GM18907 (cell line): ENCODE results near the gene HSBP1L1.
"Not testable (repeated sequence)": the region's sequence is repeated elsewhere in the genome, so short reads cannot be mapped to it uniquely, and the experiment has no call there.

Experiments used
- ATAC-seq: cut with Tn5 transposase; IDR thresholded peaks from one replicate; pipeline ENCODE4 v1.9.1; 2021; ENCODE audit warnings: mild to moderate bottlenecking, moderate library complexity; ENCODE audit not compliant: unreplicated experiment

HSBP1L1 gene

DNA sequence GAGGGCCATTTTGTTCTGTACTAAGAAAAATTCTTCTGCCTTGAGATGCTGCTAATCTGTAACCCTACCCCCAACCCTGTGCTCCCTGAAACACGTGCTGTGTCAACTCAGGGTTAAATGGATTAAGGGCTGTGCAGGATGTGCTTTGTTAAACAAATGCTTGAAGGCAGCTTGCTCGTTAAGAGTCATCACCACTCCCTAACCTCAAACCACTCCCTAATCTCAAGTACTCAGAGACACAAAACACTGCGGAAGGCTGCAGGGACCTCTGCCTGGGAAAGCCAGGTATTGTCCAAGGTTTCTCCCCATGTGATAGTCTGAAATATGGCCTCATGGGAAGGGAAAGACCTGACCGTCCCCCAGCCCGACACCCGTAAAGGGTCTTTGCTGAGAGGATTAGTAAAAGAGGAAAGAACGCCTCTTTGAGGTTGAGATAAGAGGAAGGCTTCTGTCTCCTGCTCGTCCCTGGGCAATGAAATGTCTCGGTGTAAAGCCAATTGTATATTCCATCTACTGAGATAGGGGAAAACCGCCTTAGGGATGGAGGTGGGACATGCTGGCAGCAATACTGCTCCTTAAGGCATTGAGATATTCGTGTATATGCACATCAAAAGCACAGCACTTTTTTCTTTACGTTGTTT lies 4.2 kb upstream of the HSBP1L1 start:
- ATAC-seq: not testable (repeated sequence)

DNA sequence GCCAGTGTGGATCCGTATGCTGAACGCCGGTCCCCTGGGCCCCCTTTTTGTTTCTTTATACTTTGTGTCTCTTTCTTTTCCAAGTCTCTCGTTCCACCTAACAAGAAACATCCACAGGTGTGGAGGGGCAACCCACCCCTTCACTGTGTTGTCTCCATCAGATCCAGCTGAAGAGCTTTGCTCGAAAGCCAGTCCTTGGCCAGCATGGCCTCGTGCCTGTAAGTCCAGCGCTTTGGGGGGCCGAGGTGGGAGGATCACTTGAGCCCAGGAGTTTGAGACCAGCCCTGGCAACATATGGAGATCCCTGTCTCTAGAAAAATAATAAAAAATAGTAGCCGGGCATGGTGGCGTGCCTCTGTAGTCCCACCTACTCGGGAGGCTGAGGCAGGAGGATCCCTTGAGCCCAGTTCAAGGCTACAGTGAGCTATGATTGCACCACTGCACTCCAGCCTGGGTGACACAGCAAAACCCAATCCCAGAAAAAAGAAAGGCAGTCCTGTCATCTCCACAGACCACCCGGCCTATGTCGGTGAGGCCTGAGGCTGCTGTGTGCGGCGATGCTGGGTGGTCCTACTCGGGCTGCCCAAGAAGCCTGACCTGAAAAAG lies 3.4 kb upstream of the HSBP1L1 start:
- no peak for ATAC-seq

DNA sequence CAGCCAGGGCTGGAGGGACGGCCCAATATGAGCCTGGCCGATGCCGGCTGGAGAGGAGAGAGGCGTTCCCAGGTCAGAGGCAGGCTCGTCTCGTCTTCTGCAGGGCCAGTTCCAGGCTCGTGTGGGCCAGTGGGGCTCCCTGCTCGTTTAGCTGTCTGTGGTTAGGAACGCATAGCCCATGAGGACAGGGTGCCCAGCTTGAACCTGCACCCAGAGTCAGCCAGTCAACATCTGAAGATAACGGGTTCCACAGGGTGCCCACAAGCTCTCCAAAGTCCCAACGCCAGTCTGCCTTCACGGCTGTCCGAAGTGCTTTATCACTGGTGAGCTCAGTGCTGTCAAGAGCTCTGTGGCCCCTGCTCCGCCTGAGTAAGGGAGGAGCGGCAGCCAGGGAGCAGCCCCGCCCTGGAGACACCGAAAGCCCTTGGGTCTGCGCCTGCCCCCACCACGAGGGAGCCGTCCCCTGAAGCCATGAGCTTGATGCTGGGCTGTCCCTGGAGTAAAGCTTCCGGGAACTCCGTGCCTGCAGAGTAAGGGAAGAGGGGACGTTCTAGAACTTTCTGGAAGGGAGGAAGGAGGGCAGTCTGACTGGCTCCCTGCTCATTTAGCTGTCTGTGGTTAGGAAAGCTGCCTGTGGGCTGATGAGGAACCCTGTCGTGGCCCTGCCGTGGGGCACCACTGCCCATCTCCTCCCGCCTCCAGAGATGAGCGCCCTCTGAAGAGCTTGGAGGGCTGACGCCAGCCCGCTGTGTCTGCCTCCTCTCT lies 2.7 kb upstream of the HSBP1L1 start:
- ATAC-seq: no peak

- ATAC-seq: no peak
Observed at GRCh38 chr18:79962311-79962710, 2.1 kb upstream of the HSBP1L1 start.

DNA sequence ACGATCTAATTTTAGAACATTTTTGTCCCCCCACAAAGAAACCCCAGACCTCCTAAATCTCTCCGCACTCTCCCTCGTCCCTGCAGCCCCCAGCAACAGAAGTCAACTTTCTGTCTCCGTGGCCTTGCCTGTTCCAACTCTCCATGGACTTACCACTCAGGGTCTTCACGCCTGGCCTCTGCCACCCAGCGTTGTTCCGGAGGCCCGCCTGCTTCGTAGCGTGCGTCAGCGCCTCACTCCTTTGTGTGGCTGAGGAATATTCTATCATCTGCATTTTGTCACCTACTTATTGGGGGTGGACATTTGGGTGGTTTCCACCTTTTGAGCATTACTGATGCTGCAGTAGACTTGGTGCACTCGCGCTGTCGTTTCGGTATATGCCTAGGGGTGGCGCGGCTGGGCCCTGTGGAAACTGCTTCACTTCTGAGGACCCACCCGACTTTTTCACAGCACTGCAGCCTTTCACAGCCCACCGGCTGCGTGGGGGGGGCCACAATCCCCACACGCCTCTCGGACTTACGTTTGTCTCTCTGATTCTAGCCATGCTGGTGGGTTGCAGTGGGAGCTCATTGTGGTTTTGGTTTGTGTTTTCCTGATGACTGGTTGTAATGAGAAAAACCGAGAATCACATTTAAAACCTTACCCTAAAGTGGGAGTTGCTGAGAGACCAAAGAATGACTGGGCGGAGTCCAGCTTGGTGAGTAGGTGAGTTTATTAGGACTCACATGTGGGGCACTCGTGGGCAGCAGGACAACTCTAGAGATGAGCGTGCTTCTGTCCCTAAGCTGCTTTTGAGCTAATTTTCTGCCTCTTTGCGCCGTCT lies 1.4 kb upstream of the HSBP1L1 start:
- ATAC-seq: peak; percentile 68

GRCh38 chr18:79963658-79964329 lies 649 bp upstream of the HSBP1L1 start:
- no peak for ATAC-seq

DNA sequence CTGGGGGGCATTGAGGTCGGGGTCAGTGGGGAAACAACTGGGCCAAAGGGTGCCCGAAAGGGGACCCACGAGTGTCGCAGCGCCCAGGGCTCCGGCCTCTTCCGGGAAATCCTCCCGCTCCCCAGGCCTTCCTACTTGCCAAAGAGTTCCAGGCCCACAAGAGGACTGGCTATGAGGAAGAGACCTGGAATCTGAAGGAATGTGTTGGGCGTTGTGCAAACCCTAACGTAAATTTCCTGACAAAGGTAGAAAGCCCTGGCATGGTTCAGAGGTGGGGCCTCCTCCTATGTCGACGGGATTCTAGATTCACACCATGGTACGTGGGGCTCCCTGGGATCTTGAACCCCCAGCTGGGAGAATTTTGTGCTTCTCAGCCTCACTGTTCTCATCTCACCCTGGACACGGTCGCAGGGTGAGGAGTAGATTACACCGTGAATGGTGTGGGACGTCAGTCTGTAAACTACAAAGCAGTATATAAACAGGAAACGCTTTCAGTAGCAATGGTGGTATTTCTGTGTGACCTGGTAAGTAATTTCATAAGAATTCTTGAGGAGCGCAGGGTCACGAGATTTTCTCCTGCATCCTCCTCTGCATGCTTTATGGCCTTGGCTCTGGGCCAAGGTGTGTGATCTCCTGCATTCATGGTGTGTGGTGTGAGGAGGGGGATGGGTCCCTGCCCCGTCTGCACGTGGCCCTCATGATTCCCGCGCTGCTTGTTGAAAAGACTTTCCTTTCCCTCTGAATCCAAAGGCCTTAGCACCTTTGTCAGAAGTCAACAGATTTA lies 868 bp downstream of the HSBP1L1 start:
- no peak for ATAC-seq

GRCh38 chr18:79970419-79971133 lies 6.1 kb downstream of the HSBP1L1 start:
- no peak for ATAC-seq

GRCh38 chr18:79971211-79971952 lies 6.9 kb downstream of the HSBP1L1 start:
- ATAC-seq: no peak

DNA sequence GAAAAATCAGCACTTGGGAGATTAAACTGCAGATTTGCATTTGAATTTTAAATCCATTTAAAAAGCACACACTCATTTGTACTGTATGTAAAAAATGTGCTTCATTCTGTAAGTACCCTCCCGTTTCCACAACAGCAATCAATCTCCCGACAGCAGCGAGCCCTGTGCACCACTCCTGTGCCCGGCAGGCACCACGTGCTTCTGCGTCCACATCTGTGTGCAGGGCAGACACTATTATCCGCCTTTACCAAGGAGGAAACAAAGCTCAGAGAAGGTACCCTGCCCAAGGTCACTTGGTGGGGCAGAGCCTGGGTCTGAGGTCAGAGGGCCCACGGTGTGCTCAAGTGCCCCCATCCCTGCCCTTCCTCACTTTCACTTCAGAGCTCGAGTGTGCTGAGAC lies 7.5 kb downstream of the HSBP1L1 start:
- ATAC-seq: no peak

GRCh38 chr18:79972720-79973119 lies 8.3 kb downstream of the HSBP1L1 start:
- no peak for ATAC-seq

DNA sequence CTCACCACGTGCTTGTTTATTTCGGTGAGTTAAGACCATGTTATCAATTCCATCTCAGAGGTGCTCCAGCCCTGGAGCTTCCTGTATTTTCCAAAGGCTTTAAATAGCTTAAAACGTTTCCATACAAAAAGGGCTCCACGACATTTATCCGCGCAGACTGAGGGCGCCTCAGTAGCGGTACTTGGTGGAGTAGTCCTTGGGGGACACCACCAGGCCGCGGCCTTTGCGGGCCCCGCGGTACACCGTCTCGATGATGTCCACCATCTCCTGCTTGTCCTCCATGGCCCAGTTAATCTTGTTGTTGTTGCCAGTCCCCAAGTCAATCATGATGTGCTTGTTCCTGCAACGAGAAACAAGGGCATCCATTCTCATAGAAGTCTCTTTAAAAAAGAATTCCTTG lies 9.1 kb downstream of the HSBP1L1 start:
- no peak for ATAC-seq

DNA sequence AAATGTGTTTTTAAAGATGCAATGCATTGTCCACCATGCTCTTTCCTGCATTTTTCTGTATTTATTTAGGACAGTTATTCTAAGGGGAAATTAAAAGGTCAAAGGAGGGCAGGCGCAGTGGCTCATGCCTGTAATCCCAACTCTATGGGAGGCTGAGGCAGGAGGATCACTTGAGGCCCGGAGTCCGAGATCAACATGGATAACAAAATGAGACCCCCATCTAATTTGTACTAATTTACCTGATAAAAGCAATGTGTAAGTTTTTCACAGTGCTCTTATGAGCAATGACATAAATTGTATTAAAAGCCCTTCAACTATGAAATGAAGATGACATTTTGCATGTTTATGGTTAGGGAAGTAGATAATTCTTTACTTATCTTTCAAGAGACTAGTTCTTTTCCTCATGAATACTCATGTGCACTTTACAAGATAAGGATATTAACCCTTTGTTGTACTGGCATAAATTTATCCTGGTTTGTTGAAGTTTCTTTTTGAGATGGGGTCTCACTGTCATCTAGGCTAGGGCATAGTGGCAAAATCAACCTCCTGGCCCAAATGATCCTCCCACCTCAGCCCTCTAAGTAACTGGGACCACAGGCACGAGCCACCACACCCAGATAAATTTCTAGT lies 9.7 kb downstream of the HSBP1L1 start:
- ATAC-seq: no peak

GRCh38 chr18:79975043-79975442 lies 10.6 kb downstream of the HSBP1L1 start:
- ATAC-seq: no peak

GRCh38 chr18:79975985-79976680 lies 11.7 kb downstream of the HSBP1L1 start:
- ATAC-seq: no peak

- no peak for ATAC-seq
Observed at GRCh38 chr18:79979843-79980242, 15.4 kb downstream of the HSBP1L1 start.

GRCh38 chr18:79980585-79980984 lies 16.1 kb downstream of the HSBP1L1 start:
- ATAC-seq: no peak

GRCh38 chr18:79982736-79983135 lies 18.3 kb downstream of the HSBP1L1 start:
- ATAC-seq: no peak
